Stimulated activated CD4-positive, alpha-beta T cell treated with anti-CD3 and anti-CD28 coated beads, Interleukin-12 subunit alpha, Interleukin-12 subunit beta, amount 100 ng/mL, for 48 hours (primary cell): ENCODE results near the gene RAB7B.

Experiments used
- DNase-seq, 3 donors: peaks; one replicate each; pipeline ENCODE4 v3.0.0-alpha.2; 2020; ENCODE audit warnings: low read depth in 2 of 3, low spot score in 1 of 3

RAB7B gene

GRCh38 chr1:205950826-205951549, 52.2 kb downstream of the RAB7B start:
- DNase-seq = no peak

- no peak for DNase-seq
Observed at GRCh38 chr1:205950280-205950679, 52.9 kb downstream of the RAB7B start.

GRCh38 chr1:205949753-205950152, 53.4 kb downstream of the RAB7B start:
- no peak for DNase-seq

GRCh38 chr1:205948886-205949285, 54.3 kb downstream of the RAB7B start:
- no peak for DNase-seq

- no peak for DNase-seq
Observed at GRCh38 chr1:205948039-205948438, 55.2 kb downstream of the RAB7B start.

GRCh38 chr1:205947024-205947423, 56.2 kb downstream of the RAB7B start:
- no peak for DNase-seq

GRCh38 chr1:205945069-205945468, 58.1 kb downstream of the RAB7B start:
- DNase-seq = no peak

- DNase-seq = no peak
Observed at GRCh38 chr1:205944525-205944924, 58.7 kb downstream of the RAB7B start.

GRCh38 chr1:205943245-205943644, 60.0 kb downstream of the RAB7B start, which contains the start of gene SLC26A9:
SLC26A9 (minus strand) TSS chr1:205943456; CDS start chr1:205935820, 7,636 bp downstream.
- DNase-seq = no peak

GRCh38 chr1:205942631-205943159, 60.5 kb downstream of the RAB7B start:
- DNase-seq = no peak

- no peak for DNase-seq
Observed at GRCh38 chr1:205940710-205941109, 62.5 kb downstream of the RAB7B start.

GRCh38 chr1:205939690-205940330, 63.4 kb downstream of the RAB7B start:
- DNase-seq = no peak

GRCh38 chr1:205938682-205939081, 64.5 kb downstream of the RAB7B start:
- no peak for DNase-seq

GRCh38 chr1:205936846-205937586, 66.2 kb downstream of the RAB7B start:
- no peak for DNase-seq

- no peak for DNase-seq
Observed at GRCh38 chr1:205936311-205936710, 66.9 kb downstream of the RAB7B start.

- no peak for DNase-seq
Observed at GRCh38 chr1:205935869-205936268, 67.3 kb downstream of the RAB7B start.

GRCh38 chr1:205934788-205935187, 68.4 kb downstream of the RAB7B start:
- no peak for DNase-seq

- DNase-seq = no peak
Observed at GRCh38 chr1:205933671-205934618, 69.2 kb downstream of the RAB7B start.

- no peak for DNase-seq
Observed at GRCh38 chr1:205932776-205933175, 70.4 kb downstream of the RAB7B start.

GRCh38 chr1:205930799-205931281, 72.4 kb downstream of the RAB7B start:
- no peak for DNase-seq

- DNase-seq = no peak
Observed at GRCh38 chr1:205930195-205930577, 73.0 kb downstream of the RAB7B start.
